Measurements from ENCODE around the gene MIOX.

The MIOX gene

DNA sequence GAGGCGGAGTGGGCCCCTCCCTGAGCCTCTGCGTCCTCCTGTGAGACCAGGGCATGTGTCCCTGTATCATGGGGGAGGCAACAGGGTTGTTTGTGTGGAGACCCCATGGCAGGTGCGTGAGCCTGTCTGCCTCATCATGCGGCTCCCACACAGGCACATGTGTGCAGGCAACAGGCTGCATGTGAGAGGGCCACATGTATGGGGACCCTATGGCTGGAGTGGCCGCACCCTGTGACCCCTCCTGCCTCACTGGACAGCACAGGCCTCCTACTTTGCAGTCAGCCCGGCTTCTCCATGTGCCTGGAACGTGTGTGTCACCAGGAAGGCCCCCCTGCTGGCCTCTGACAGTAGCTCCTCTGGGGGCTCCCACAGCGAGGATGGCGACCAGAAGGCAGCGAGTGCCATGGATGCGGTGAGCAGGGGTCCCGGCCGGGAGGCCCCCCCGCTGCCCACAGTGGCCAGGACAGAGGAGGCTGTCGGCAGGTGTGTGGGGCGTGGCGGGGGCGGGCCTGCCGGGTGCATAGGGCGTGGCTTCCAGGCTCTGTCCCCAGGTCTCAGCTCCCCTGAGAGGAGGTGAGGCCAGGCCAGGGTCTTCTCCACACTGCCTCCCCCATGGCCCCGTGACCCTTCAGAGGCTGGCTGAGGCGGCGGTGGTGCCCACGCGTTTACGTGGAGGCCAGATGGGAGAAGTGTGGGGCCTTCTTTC lies 46.0 kb upstream of the MIOX start:
- TF ChIP-seq, protein P1, sequence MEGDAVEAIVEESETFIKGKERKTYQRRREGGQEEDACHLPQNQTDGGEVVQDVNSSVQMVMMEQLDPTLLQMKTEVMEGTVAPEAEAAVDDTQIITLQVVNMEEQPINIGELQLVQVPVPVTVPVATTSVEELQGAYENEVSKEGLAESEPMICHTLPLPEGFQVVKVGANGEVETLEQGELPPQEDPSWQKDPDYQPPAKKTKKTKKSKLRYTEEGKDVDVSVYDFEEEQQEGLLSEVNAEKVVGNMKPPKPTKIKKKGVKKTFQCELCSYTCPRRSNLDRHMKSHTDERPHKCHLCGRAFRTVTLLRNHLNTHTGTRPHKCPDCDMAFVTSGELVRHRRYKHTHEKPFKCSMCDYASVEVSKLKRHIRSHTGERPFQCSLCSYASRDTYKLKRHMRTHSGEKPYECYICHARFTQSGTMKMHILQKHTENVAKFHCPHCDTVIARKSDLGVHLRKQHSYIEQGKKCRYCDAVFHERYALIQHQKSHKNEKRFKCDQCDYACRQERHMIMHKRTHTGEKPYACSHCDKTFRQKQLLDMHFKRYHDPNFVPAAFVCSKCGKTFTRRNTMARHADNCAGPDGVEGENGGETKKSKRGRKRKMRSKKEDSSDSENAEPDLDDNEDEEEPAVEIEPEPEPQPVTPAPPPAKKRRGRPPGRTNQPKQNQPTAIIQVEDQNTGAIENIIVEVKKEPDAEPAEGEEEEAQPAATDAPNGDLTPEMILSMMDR (IDR thresholded peaks at IDR 0.05; ENCODE audit: low read depth, low read length, missing control alignments): no peak
- no peak for DNase-seq (ENCODE audit: extremely low read depth, low read depth)
- H3K4me3 ChIP-seq (replicated peaks; ENCODE audit: low read depth, low read length): no peak overlapping the region

DNA sequence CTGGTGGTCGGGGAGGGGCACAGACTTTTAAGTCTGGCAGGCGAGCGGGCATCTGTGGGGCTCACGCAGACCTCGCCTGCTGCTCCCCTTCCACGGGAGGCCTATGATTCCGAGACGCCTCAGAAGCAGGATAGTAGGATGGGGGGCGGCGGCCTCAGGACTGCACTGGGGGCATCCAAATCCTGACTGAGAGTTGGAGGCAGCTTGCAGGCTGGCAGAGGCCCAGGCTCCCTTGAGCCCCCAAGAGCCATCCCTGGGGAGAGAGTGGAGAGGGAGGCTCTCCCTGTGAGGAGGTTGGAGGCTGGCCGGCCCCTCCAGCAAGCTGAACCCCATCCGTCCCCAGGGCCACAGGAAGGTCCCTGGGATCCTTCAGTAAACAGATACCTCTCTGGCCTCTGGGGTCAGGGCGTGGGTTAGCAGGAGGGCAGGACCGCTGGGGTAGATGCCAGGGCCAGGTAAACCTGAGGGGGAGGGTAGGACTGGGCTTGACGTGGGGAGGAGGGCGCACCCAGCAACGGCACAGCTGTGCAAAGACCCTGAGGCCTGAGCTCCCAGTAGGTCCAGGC lies 45.1 kb upstream of the MIOX start:
- DNase-seq (ENCODE audit: extremely low read depth, low read depth): no peak
- no peak overlapping the region for H3K4me3 ChIP-seq (replicated peaks; ENCODE audit: low read depth, low read length)
- TF ChIP-seq, protein P1 (IDR thresholded peaks at IDR 0.05; ENCODE audit: low read depth, low read length, missing control alignments): no peak

GRCh38 chr22:50443197-50443596 lies 43.5 kb upstream of the MIOX start:
- no peak overlapping the region for H3K4me3 ChIP-seq (replicated peaks; ENCODE audit: low read depth, low read length)
- TF ChIP-seq, protein P1 (IDR thresholded peaks at IDR 0.05; ENCODE audit: low read depth, low read length, missing control alignments): no peak
- no peak for DNase-seq (ENCODE audit: extremely low read depth, low read depth)

- TF ChIP-seq, protein P1 (IDR thresholded peaks at IDR 0.05; ENCODE audit: low read depth, low read length, missing control alignments): no peak
- no peak for DNase-seq (ENCODE audit: extremely low read depth, low read depth)
- no peak overlapping the region for H3K4me3 ChIP-seq (replicated peaks; ENCODE audit: low read depth, low read length)
Measured at GRCh38 chr22:50443801-50444625, 42.6 kb upstream of the MIOX start.

DNA sequence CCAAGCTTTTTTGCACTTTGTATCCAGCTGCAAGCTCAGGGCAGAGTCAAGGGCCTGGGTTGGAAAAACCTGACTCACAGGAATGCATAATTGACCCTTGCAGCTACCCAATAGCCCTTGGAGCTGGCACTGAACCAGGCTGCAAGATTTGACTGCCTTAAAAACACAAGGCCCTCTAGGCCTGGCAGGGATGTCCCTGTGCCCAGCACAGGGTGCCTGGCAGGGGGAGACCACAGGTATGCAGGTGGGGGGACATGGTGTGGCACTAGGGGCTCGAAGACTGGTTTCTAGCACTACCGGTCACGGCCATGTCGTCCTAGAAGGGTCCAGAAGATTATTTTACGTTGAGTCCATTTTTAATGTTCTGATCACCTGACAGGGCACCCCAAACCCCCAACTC lies 42.0 kb upstream of the MIOX start:
- DNase-seq (ENCODE audit: extremely low read depth, low read depth): peak; percentile 44
- no peak overlapping the region for H3K4me3 ChIP-seq (replicated peaks; ENCODE audit: low read depth, low read length)
- TF ChIP-seq, protein P1 (IDR thresholded peaks at IDR 0.05; ENCODE audit: low read depth, low read length, missing control alignments): no peak

GRCh38 chr22:50445071-50445879 lies 41.4 kb upstream of the MIOX start:
- no peak overlapping the region for H3K4me3 ChIP-seq (replicated peaks; ENCODE audit: low read depth, low read length)
- DNase-seq (ENCODE audit: extremely low read depth, low read depth): no peak
- TF ChIP-seq, protein P1 (IDR thresholded peaks at IDR 0.05; ENCODE audit: low read depth, low read length, missing control alignments): no peak

Measured in HFF-Myc (cell line).